GM19351 (cell line): ENCODE results near the gene STING1.

Experiments
- ATAC-seq: cut with Tn5 transposase; IDR thresholded peaks from one replicate; pipeline ENCODE4 v1.9.1; 2021; ENCODE audit warnings: mild to moderate bottlenecking, moderate library complexity; ENCODE audit not compliant: unreplicated experiment

Gene STING1

DNA sequence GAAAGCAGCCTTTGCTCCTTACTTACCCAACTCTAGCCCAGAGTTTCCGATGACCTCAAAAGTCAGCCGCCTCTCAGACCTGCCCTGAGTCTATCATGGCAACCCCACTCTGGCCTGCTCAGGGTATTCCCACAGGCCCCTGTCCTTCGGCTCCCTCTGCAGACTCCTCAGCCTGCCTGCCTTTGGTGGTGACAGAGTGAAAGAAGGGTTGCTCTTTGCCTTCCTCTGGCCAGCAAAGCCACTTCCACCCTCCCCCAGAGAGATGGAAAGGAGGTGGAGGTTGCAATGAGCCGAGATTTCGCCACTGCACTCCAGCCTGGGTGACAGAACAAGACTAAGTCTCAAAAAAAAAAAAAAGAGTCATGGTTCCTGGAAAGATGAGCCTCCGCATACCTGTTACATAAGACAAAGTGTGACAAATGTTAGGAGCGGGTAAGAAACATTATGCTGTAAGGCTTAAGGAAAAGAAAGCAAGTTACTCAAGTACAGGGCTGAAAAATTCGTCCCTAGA lies 14.1 kb downstream of the STING1 start:
- no peak for ATAC-seq

DNA sequence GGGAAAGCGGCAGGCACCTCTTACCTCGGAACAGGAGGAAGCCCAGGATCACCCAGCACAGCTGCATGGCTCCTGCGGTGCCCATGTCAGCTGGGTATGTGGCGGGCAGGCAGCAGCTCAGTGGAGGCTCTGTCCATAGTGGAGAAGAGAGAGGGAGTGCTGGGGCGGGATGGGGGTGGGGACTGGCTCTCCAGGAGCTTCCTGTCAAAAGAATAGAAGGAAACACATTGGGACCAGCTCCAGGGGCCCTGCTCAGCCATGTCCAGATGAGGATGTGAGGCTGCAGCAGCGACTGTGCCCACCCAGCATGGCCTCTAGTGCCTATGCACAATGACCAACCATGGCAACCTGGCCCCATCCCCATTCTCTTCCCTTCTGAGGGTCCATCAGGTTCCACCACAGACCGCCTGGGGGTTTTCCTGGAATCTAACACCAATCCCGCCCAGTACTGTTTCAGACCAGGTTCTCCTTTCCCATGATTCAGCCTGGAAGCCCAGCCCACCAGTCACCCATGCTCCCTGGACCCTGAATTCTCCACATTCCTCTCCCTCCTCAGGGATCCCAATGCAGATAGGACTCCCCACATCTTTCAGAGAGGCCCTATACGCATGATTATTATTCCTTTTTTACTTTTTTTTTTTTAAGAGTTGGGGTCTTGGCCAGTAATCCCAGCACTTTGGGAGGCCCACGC lies 19.8 kb downstream of the STING1 start, which contains the start of gene ECSCR:
TSS of gene ECSCR (minus strand) at position 158 of the 691 bp plus-strand sequence. CDS start at position 85, 73 bp downstream.
- no peak for ATAC-seq

DNA sequence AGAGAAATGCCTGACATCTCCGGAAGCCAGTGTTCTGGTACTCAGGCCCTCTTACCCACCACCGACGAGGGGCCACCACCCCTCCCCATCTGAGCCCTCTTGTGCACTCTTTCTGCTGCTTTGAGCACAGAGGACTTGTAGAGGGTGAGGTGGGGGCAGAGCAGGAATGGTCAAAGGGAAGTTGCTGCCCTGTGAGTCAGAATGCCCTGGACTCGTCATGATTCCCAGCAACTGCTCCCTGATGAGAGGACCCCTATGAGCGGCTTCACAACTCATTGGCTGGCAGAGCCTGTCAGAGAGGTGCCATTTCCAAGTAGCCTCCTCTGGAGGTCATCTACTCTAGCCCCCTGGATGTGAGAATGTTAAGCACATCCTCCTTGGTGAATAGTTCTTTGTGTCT lies 20.9 kb downstream of the STING1 start:
- no peak for ATAC-seq

DNA sequence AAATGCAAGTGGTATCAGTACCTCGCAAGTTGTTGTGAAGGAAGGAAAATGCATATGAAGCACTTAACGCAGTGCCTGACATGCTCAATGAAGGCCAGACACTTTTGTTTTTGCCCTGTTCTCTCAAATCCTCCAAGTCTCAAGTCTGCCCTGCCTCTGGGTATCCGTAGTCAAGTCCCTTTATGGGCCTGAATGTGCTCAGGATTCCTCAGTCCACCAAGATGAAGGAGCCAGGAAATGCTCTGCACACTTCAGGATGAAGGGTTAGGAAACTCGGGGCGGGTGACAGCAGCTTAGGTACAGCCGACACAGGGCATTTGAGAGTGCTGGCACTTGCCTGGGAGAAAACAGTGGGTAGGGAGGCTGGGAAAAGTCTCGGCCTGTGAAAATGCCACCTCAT lies 21.4 kb downstream of the STING1 start:
- no peak for ATAC-seq

- ATAC-seq, result no peak
These were observed 22.1 kb downstream of the STING1 start for GRCh38 chr5:139460455-139460854.

DNA sequence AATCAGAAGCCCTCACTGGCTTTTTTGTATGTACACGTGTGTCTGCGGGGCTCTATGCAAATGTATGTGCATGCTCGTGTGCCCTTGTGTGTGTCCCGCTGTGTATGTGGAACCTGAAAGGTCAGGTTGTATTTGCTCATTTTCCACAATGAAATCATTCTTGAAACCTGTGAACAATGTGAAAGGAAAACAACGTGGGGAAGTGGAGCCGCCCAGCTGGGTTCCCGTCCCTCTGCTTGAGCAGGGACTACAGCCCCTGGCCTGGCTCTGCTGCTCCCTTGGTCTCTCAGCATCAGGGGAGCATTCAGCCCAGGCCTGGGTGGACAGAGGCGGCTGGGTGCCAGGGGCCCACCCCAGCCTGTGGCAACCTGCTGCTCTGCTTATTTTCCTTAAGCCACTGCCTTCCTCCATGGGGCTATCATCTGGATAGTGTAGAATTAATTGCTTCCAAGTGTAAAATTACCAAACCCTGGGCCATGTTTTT lies 23.1 kb downstream of the STING1 start:
- ATAC-seq, result no peak

DNA sequence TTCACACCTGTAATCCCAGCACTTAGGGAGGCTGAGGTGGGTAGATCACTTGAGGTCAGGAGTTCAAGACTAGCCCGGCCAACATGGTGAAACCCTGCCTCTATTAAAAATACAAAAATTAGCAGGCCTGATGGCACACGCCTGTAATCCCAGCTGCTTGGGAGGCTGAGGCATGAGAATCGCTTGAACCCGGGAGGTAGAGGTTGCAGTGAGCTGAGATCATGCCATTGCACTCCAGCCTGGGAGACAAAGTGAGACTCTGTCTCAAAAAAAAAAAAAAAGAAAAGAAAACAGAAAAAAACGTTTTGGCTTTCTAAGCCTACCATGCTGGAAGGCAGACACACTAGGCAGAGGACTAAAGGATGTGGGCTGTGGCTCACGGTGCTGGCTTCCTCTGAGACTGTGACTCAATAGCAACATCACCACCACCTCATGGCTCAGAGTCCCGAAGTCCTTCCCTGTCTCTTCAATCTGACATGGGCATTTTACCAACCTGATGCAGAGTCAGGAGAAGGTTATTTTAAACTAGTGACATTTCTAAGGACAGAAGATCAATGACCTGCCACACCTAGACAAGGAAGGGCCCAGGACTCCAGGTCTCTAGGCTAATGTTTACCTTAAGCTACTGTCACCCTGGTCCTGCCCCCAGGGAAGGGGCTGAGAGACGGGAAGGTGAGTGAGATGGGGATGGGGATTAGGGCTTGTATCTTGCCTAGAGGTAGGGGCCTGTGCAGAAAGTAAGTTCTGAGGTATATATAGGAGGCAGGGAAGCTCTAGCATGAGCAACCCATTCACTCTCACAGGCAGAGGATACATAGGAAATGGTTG lies 23.8 kb downstream of the STING1 start:
- peak; percentile 51 for ATAC-seq

- ATAC-seq, result no peak
These were observed 24.8 kb downstream of the STING1 start for GRCh38 chr5:139457653-139458306.

GRCh38 chr5:139457241-139457640 lies 25.3 kb downstream of the STING1 start:
- ATAC-seq, result no peak

- no peak for ATAC-seq
These were observed 25.8 kb downstream of the STING1 start for GRCh38 chr5:139456776-139457175.

GRCh38 chr5:139454568-139455290 lies 27.8 kb downstream of the STING1 start:
- ATAC-seq, result no peak

DNA sequence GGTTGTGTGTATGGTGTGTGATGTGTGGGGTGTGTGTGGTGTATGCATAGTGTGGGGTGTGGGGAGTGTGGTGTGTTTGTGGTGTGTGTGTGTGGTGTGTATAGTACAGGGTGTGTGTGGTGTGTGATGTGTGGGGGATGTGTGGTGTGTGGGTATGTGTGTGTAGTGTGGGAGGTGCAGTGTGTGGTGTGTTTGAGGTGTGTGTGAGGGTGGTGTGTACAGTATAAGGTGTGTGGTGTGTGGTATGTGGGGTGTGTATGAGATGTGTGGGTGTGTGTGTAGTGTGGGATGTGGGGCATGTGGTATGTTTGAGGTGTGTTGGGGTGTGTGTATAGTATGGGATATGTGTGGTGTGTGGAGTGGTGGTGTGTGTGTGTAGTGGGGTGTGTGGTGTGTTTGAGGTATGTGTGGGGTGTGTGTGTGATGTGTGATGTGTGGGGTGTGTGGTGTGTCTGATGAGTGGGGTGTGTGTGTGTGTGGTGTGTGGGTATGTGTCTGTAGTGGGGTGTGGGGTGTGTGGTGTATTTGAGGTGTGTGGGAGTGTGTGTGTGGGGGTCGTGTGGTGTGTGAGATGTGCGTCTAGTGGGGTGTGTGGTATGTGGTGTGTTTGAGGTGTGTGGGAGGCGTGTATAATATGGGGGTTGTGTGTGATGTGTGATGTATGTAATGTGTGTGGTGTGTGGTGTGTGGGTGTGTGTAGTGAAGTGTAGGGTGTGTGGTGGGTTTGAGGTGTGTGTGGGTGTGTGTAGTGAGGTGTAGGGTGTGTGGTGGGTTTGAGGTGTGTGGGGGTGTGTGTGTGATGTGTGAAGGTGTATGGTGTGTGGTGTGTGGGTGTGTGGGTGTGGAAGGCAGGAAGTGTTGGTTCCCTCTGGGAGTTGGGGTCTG lies 28.6 kb downstream of the STING1 start:
- no peak for ATAC-seq

GRCh38 chr5:139451878-139452660 lies 30.5 kb downstream of the STING1 start:
- ATAC-seq, result no peak

DNA sequence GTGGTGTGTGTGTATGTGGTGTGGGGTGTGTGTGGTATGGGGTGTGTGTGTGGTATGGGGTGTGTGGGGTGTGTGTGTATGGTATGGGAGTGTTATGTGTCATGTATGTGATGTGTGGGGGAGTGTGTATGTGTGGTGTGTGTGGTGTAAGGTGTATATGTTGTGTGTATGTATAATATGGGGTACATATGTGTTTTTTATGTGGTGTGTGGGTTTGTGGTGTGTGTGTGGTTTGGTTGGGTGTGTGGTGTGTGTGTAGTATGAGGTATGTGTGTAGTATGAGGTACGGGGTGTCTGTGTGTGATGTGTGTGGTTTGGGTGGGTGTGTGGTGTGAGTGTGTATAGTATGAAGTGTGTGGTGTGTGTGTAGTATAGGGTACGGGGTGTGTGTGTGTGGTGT lies 31.4 kb downstream of the STING1 start:
- ATAC-seq, result no peak

DNA sequence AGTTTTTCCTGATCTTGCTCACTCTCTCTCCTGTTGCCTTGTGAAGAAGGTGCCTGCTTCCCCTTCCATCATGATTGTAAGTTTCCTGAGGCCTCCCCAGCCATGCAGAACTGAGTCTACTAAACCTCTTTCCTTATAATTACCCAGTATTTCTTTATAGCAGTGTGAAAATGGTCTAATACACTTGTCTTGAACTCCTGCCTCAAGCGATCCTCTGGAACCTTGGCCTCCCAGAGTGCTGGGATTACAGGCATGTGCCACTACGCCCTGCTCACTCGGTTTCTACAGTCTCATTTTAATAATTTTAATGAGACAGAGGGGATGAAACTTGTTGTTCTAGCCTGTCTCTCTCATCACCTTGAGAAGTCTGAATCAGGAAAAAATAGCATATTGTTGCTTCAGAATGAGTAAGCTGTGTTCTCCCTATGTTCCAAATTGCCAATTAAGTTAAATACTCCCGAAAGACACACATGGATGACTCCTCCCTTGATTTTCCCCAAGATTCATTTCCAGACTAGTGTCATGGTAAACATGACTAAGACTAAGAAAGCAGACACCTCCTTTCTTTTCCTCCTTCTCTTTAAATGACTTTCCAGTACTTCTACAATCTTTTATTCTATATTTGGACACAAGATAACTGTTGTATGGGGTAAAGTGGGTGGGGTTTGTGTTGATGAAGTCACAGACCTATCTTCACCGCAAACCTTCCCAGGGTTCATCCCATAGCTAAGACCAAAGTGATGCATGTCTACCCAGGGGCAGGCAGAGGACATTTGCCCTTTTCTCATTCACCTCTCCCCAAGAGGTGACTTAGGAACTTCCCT lies 35.4 kb downstream of the STING1 start:
- ATAC-seq, result peak; percentile 56

DNA sequence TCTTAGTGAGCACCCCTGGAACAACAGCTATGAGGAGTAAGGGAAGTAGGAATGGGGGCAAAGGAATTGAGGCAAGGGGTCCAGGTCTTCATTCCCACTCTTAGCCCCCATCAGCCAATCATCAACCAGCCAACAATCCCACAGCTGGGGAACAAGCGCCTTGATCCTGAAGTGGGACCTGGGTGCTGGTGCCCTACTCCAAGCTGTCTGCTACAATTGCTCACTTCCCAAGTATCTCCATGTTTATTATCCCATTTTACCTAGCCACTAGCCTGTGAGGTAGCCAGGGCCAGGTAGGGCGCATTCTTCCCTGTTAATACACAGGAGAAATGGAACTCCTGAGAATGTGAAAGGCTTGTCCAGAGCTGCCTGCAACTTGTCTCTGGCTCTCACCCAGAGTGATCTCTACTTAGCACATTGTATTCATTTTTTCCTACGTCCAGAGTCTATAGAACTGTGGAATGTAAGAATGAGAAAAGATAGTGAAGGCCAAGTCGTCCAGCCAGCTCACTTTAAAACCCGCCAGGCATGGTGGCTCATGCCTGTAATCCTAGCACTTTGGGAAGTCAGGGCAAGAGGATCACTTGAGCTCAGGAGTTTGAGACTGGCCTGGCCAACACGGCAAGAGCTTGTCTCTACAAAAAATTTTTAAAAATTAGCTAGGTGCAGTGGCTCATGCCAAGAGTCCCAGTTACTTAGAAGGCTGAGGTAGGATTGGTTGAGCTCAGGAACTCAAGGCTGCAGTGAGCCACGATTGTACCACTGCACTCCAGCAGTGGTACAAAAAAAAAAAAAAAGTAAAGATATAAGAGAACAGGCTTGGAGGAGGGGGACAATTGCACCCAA lies 37.0 kb downstream of the STING1 start:
- ATAC-seq, result no peak

DNA sequence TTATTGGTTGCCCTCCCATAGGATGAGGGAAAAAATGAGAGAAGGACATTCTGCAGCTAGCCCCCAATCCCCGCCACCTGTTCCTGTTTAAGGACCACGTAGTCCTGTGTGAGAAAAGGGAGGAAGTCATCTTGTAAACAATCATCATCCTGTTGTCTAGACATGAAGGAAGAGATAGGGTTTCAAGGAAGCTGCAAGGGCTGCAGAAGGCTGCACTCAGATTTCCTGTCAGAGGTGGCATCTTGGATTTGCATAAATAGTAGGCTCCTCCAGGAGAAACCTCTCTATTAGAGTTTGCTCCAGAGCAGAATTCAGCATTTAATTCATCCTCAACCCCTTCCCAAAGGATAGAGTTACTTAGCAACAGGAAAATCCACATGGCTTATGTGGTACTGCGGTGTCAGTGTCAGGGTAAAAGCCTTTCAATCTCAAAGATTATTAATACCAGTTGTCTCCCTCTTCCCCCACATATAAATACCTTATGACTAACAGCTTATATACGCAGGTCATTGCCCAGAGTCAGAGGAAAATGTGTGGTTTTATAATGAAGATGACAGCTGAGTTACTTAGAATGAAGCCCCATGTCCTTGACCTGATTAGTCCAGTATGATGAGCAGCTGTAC lies 38.6 kb downstream of the STING1 start:
- no peak for ATAC-seq
